ENCODE measurements around the gene TMC3.

TMC3 gene

GRCh38 chr15:81378443-81378842, 4.4 kb upstream of the TMC3 start:
- no peak for TF ChIP-seq CTCF (IDR thresholded peaks at IDR 0.05; ENCODE audit: control insufficient read depth, extremely low read depth, insufficient read depth)
- no peak overlapping the region for H3K4me3 ChIP-seq (ENCODE audit: low read depth, low read length)
- no peak for DNase-seq (ENCODE audit: low read depth)

DNA sequence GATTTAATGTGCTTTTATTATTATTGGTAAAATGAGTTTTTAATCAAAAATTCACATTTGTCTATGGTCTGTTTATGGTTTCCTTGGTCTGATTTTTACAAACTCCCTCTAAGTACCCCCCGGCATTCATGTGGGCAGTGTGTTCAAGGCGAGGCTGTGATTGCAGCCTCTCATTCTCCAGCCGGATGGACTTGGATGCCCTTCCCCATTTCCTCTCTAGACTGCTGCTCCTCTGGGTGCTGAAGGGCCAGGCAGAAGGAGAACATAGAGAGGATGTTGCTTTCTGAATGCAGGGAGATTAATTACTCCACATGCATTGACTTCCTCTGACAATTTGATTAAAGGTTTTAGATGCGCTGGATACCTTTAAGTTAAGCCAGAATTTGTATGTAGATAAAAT, 3.9 kb upstream of the TMC3 start:
- DNase-seq (ENCODE audit: low read depth) = no peak
- no peak for TF ChIP-seq CTCF (IDR thresholded peaks at IDR 0.05; ENCODE audit: control insufficient read depth, extremely low read depth, insufficient read depth)
- H3K4me3 ChIP-seq (ENCODE audit: low read depth, low read length) = no peak overlapping the region

- H3K4me3 ChIP-seq (ENCODE audit: low read depth, low read length) = no peak overlapping the region
- DNase-seq (ENCODE audit: low read depth) = no peak
- TF ChIP-seq CTCF (IDR thresholded peaks at IDR 0.05; ENCODE audit: control insufficient read depth, extremely low read depth, insufficient read depth) = no peak
Measured at GRCh38 chr15:81376231-81376630, 2.2 kb upstream of the TMC3 start.

DNA sequence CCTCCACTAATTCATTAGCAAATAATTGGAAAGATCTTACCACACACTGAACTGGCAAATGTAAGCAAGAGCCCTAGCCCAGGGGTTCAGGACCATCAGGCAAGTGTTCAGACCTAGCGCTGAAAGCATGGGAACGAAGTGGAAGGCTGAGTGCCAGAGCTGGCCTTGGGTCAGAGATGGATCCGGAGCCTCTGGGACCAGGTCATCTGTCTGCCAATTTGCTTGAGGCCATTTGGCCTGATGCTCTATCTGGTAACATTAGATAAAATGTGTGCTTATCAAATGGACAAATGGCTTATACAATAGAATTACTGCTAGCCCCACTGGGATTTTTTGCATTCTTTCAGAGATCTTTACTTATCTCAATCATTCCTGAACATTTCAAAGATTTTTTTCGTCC, 1.4 kb upstream of the TMC3 start:
- H3K4me3 ChIP-seq (ENCODE audit: low read depth, low read length) = no peak overlapping the region
- no peak for TF ChIP-seq CTCF (IDR thresholded peaks at IDR 0.05; ENCODE audit: control insufficient read depth, extremely low read depth, insufficient read depth)
- DNase-seq (ENCODE audit: low read depth) = peak; percentile 63

- no peak overlapping the region for H3K4me3 ChIP-seq (ENCODE audit: low read depth, low read length)
- no peak for DNase-seq (ENCODE audit: low read depth)
- no peak for TF ChIP-seq CTCF (IDR thresholded peaks at IDR 0.05; ENCODE audit: control insufficient read depth, extremely low read depth, insufficient read depth)
Measured at GRCh38 chr15:81373176-81373575, 837 bp downstream of the TMC3 start.

DNA sequence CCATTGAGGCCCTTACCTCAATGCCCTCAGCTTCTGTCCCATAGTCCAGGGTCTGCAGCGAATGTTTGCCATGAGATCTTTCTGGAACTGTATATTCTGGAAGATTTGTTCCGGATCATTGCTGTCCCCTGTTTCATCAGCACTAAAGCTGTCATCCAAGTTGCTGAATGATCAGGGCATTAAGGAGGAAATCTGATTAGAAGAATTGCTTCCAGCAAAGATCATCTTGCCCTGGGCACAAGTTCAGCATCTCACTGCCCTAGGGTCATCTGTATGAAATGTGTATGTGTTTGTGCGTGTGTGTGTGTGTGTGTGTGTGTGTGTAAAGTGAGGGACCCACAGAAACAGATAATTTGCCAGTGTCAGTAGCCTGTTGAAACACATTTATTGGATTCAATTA, 1.4 kb downstream of the TMC3 start:
- DNase-seq (ENCODE audit: low read depth) = no peak
- TF ChIP-seq CTCF (IDR thresholded peaks at IDR 0.05; ENCODE audit: control insufficient read depth, extremely low read depth, insufficient read depth) = no peak
- no peak overlapping the region for H3K4me3 ChIP-seq (ENCODE audit: low read depth, low read length)

DNA sequence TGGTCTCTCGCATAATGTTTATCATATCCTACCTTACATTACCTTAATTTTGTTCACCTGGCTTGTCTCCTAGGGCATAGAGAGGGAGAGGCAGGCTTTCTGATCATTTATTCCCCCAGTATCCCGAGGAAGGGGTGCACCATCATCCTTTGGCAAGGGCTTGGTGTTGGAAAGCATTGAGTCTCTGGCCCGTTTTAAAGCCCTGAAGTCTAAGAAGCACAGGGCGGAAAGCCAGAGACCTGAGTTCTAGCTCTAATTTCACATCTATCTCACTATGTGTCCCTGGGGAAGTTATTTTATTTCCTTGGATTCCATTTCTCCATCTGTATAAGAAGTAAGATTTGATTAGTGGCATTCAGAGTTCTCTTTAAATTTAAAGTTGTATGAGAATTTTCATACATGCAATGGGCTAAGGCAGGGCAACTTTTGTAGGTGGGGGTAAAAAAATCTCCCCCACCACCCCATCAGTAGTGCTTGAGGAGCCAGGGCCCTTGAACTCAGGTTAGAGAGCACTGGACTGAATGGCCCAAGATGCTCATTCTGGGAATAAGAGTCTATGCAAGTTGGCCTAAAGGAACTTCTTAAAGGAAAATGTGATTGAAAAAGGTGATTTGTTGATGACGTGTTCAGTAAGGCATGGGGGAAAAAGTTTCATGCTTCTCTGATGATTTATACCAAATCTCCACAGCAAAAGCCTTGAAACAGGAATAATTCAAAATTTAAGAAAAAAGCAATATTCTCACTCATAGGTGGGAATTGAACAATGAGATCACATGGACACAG, 10.1 kb downstream of the TMC3 start:
- no peak overlapping the region for H3K4me3 ChIP-seq (ENCODE audit: low read depth, low read length)
- DNase-seq (ENCODE audit: low read depth) = no peak
- no peak for TF ChIP-seq CTCF (IDR thresholded peaks at IDR 0.05; ENCODE audit: control insufficient read depth, extremely low read depth, insufficient read depth)
